CD4-positive, alpha-beta T cell treated with Interleukin-17A for 1 hour (primary cell): ENCODE data around the gene LMTK3.

ENCODE experiments used
- DNase-seq: peaks from one replicate; pipeline ENCODE4 v3.0.0-alpha.2; 2020

LMTK3 gene

DNA sequence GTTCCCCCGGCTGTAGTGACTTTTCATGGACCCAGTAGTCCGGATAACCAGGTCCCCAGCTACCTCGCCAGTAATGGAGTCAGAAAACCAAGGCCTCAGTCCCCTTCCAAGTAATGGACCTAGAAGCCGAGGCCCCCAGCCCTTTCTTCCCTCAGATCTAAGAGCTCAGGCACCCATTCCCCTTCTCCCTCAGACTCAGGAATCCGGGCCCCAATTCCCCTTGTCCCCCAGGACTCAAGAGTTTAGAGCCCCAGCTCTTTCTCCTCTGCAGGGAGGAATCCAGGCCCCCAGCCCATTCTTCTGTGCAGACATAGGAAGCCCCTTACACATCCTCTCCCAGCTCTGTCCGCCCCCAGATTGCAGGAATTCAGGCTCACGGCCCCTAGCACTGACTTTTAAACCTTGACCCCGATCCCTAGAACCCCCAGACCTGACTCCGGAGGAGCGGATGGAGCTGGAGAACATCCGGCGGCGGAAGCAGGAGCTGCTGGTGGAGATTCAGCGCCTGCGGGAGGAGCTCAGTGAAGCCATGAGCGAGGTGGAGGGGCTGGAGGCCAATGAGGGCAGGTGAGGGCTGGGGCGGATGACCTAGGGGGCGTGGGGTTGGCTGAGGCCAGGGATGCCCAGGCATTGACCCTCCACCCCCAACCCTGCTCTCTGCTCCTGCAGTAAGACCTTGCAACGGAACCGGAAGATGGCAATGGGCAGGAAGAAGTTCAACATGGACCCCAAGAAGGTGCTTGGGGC lies 41.5 kb downstream of the LMTK3 start:
- DNase-seq = no peak

DNA sequence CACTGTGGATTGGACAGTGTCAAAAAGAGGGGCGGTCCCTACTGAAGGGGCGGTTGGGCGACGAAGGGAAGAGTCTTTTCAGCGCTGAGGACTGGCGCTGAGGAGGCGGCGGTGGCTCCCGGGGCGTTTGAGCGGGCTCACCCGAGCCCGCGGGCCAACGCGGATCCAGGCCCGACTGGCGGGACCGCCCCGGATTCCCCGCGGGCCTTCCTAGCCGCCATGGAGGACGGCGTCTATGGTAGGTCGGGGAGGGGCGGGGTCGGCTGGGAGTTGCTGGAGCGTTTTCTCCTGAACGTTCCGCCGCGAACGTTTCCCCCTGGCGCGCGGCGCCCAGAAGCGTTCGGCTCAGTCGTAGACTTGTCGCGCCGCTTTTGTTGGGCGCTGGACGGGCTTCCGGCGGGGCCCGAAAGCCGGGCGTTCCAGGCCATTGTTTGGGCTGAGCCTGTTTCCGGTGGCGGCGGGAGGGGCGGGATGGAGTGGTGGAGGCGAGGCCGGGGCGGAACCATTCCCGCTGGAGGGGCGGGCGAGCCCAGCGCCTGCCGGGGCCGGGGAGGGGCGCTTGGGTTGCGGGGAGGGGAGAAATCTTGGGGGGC lies 42.2 kb downstream of the LMTK3 start, which contains the start of gene CYTH2:
TSS of gene CYTH2 (plus strand) at position 81 of the 593 bp plus-strand sequence. CDS start at position 220, 139 bp downstream.
- DNase-seq = peak; percentile 79

DNA sequence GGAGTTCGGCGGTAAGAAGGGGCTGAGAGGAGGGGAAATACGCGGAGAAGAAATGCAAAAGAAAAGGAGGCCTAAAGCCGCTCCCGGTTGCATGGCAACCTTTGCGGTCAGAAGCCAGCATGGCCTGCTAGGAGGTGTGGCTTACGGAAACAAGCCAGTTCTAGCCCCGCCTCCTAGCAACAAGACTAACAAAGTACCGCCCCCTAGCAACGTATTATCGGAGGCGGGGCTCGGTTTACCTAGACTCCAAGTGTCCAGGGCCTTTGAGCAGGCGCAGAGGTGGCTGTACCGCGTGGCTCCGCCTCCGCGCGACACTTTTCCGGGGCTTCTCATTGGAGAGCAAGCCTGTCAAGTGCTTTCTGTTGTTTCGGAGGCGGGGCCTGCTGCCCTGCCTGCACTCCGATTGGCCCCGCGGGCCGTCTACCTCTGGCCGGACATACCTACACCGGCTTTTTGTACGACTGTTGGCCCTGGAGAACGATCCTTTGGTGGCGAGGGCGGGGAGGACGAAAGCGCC lies 42.8 kb downstream of the LMTK3 start:
- peak; percentile 100 for DNase-seq

DNA sequence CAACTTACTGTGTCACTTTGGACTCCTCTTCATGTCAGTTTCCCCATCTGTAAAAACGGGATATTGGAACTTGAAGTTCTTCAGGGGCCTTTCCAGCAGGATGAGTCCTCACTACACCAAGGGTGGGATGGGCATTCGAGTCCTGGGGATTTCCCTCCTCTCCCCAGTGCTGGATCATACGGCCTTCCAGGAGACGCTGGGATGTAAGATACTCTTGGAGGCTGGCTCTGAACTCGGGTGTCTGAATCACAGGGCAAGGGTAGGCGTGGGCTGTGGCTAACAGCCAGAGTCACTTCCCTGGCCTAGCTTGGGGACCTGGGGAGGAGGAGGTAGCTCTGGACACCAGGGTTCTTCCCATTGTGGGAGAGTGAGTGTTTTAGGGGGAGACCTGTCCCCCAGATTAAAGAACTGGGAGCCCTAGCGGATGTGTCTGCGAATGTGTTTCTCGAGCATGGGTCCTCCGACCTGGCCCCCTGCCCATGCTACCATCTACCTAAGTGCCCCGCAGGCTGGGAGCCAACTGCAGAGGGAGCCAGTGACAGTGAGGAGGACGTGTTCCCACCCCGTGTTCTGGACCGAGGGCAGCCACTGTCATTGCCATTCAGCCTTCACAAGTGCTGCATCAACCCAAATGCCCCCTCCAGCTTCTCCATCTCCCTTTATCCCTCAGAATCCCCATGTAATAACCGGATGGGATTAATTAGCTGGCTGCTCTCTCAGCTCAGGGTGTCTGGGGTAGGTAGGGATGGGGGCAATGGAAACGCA lies 44.9 kb downstream of the LMTK3 start:
- no peak for DNase-seq

DNA sequence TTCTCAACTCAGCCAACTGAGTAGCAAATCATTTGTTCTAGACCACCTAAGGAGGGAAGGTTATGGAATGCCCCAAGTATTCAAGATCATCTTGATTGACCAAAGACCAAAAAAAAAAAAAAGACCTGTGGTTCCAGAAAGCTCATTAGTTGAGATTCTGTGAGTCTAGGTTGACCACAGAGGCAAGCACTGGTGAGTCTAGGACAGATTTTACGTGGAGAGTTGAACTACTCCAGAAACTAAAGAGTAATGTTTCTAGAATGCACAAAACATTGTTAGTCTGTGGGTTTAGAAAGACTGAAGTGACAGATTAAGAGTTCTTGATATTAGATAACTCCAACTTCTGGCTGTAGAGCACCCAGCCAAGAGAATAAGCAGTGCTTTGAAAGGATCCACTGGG lies 46.4 kb downstream of the LMTK3 start:
- DNase-seq = no peak

DNA sequence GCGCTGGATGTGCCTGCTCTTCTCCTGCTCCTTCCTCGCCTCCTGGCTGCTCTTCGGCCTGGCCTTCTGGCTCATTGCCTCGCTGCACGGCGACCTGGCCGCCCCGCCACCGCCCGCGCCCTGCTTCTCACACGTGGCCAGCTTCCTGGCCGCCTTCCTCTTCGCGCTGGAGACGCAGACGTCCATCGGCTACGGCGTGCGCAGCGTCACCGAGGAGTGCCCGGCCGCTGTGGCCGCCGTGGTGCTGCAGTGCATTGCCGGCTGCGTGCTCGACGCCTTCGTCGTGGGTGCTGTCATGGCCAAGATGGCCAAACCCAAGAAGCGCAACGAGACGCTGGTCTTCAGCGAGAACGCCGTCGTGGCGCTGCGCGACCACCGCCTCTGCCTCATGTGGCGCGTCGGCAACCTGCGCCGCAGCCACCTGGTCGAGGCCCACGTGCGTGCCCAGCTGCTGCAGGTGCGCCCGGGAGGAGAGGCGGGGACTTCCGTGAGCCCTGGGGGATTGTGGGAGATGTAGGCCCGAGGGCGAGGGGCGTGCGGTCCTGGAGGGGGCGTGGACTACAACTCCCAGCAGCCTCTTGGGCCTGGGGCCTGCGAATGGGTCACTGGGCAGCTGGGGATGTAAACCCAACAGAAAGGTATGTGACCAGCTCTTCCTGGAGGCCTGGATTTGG lies 49.5 kb downstream of the LMTK3 start:
- DNase-seq = no peak

DNA sequence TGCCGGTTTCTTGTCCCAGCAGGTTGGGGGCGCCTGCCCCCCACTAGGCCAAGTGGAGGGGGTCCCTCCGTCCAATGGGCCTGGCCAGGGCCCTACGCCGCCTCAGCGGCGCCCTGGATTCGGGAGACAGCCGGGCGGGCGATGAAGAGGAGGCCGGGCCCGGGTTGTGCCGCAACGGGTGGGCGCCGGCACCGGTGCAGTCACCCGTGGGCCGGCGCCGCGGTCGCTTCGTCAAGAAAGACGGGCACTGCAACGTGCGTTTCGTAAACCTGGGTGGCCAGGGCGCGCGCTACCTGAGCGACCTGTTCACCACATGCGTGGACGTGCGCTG lies 50.0 kb downstream of the LMTK3 start:
- DNase-seq = no peak

DNA sequence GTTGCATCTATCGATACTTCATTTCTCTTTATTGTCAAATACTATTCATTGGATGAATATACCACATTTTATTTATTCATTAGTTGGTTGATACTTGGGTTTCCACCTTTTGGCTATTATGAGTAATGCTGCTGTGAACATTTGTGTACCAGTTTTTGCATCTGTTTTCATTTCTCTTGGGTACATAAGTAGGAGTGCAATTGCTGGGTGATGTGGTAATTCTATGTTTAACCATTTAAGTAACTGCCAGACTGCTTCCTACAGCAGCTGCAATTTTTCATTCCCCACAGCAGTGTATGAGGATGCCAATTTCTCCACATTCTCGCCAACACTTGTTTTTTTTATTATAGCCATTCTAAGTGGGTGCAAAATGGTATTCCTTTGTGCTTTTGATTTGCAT lies 53.6 kb downstream of the LMTK3 start:
- DNase-seq = no peak

DNA sequence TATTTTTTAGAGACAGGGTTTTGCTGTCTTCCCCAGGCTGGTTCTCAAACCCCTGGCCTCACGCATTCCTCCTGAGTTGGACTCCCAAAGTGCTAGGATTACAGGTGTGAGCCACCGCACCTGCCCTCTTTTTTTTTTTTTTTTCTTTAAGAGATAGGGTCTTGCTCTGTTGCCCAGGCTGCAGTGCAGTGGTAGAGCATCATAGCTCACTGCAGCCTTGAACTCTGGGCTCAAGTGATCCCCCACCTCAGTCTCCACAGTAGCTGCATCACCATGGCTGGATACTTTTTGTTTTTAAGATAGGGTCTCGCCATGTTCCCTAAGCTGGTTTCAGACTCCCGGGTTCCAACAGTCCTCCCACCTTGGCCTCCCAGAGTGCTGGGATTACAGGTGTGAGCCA lies 54.8 kb downstream of the LMTK3 start:
- DNase-seq = no peak

DNA sequence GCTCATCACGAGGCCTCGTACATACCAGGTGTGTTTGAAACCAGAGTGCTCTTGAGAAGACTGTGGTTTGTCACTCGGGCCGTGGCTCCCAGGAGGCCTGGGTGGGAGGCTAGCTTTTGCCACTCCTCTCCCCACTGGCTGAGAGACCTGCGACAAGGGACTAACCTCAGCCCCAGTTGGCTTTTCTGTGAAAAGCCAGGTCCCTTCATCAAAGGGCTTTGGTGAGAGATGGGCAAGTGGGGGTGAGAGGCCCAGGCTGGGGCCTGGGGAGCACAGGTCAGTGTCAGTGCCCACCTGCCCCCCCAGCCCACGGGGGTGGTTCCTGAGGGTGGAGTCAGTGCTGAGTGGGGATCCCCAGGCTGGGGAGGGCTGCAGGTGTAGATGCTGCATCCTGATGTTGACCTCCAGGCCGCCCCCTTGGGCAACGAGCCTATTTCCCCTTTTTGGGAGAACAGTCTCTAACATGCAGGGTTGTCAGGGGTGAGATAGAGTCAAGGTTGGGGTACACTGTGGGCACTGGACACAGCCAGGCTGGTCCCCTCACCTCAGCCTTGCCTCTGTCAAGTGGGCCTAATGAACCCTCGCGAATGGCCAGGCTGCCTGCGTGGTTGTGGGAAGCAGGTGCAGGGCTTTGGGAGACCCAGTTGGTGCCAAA lies 55.6 kb downstream of the LMTK3 start:
- no peak for DNase-seq

DNA sequence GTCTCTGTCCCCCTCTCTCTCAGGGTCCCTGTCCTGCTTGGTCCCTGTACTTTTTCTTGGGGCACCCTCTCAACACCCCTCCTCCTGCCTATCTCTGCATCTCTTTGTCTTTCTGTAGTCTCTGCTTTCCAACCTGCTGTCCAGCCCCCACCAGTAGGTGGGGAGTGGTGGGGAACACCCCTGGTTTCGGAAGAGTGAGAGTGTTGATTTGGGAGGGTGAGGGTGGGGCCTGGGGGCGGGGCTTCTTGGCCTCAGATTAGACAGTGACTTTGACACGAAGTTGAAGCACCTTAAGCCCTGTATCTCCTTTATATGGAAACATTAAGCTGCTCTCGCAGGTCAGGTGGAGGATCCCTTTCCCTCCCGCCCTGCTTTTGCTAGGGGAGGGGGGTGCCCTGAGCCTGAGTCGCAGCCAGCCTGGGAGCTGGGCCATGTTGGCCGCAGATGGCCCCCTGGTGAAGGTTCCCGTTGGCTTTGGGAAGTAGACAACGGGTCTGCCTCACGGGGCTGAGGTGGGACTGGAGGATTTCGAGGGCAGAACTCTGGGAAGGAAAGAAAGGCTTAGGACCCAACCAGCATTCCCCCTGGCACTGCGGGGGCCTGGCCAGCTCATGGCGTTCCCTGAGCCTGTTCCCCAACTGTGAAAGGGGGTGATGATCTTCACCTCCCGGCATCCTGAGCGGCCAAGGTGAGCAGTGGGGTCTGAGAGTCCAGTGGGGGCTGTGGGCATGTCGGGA lies 56.3 kb downstream of the LMTK3 start, which contains the start of gene KCNJ14:
TSS of gene KCNJ14 (plus strand) at position 404 of the 737 bp plus-strand sequence. CDS start 6,151 bp downstream, outside the sequence.
- no peak for DNase-seq

DNA sequence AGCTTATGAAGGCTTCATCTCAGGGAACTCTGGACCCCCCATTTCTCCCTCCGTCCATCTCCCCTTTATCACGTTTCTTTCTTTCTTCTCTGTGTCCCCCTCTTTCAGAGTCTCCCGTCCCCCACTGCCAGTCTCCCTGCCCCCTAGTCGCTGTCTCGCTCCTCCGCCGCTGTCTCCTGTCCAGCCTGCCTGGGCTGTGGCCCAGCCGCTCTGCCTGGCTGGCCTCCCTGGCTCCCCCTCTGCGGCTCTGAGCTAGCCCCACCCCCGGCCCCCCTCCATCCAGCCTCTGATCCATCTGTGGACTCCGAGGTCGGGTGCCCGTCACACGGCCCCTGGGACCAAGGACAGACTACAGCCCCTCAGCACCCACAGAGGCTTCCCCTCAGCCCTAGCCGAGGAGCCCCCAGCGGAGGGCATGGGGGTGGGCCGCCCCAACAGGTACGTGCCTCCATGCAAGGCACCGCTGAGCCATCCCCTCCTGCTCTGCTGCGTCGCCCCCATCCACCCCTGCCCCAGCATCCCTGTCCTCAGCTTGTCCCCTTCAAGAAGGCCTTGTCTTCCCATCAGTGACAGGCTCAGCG lies 57.4 kb downstream of the LMTK3 start:
- DNase-seq = no peak

DNA sequence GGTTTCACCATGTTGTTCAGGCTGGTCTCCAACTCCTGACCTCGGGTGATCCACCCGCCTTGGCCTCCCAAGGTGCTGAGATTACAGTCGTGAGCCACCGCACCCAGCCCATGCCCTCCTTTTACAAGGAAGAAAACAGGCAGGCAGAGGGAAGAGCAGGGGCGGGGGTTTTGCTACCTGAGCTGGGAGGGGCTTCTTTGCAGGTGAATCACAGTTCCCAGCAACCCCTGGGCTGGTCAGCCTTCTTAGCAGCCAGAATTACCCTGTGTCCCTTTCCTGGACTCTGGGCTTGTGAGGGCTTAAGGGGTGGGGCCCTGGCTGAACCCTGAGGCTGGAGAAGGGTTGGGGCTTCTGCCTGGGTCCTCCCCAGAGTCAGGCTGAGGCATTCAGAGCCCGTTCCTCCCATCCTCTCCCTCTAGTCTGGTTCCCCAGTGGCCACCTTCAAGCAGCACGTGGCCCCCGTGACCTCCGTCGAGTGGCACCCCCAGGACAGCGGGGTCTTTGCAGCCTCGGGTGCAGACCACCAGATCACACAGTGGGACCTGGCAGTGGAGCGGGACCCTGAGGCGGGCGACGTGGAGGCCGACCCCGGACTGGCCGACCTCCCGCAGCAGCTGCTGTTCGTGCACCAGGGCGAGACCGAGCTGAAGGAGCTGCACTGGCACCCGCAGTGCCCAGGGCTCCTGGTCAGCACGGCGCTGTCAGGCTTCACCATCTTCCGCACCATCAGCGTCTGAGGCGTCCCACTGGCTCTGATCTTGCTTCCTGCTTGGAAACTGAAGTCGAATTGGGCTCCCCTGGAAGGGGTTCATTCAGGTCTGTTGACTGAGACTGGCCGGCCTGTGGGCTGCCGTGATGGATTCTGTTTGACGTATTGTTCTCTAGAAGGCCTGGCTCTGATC lies 59.1 kb downstream of the LMTK3 start:
- DNase-seq = no peak

DNA sequence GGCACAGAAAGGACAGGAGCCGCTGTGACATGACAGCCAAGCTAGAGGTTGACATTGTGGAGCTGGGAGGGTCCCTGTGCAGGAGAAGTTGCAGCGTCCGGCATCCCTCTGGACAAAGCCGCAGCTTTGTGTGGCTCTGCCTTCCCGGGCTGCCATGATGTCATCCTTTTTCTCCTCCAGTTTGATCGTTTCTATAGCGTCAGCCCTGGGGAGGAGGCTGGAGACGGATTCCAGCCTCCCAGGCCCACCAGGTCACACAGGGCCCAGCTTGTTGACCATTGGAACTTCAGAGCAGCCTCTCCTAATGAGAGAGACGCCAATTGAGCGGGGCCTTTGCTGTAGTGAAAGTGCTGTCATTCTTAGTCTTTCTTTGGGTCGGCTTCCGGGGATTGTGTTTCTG lies 60.0 kb downstream of the LMTK3 start:
- no peak for DNase-seq

DNA sequence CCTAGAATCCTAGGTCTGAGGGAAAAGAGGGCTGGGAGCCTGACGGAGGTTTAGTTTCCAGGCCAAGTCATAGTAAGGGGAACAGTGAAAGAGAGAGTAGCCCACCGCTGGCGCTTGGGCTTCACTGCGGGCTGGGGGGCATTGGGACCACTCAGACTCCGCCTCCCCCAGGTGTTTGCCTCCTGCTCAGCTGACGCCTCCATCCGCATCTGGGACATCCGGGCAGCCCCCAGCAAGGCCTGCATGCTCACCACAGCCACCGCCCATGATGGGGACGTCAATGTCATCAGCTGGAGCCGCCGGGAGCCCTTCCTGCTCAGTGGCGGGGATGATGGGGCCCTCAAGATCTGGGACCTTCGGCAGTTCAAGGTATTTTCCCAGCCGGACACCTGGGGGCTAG lies 60.8 kb downstream of the LMTK3 start:
- DNase-seq = no peak

DNA sequence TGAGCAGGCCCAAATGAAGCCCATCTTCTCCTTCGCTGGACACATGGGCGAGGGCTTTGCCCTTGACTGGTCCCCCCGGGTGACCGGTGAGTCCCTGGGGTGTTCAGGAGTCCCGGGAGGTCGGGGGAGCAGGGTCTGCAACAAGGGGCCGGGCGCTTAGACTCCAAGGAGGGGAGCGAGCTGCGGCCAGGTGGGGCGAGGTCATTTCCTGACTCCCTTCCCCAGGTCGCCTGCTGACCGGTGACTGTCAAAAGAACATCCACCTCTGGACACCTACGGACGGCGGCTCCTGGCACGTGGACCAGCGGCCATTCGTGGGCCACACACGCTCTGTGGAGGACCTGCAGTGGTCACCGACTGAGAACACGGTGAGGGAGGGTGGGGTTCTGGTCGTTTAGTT lies 61.2 kb downstream of the LMTK3 start:
- no peak for DNase-seq

DNA sequence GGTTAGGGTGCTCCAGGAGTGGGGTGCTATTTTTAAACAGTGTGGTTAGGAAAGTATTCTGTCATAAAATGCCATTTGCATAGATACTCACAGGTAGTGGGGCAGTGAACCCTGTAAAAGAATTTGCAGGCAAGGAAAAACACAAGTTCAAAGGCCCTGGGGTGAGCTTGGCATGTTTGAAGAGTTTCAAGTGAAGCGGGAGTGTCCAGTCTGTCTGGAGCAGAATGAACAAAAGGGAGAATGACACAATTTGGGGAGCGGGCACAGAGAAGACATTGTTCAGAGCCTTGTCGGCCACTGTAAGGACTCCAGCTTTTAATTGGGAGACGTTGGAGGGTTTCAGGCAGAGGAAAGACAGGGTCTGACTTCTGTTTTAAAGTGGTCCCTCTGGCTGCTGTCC lies 63.1 kb downstream of the LMTK3 start:
- DNase-seq = no peak

DNA sequence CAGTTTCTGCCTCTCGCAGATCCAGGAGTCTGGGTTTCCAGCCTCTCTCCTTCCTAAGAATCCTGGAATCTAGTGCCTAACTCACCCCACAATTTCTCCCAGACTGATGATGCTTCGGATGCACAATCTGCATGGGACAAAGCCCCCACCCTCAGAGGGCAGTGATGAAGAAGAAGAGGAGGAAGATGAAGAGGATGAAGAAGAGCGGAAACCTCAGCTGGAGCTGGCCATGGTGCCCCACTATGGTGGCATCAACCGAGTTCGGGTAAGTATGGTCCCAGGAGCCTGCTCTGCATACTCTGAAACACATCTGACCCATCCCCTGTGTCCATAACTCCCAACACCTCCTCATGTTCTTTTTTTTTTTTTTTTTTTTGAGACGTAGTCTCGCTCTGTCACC lies 65.1 kb downstream of the LMTK3 start:
- DNase-seq = no peak

DNA sequence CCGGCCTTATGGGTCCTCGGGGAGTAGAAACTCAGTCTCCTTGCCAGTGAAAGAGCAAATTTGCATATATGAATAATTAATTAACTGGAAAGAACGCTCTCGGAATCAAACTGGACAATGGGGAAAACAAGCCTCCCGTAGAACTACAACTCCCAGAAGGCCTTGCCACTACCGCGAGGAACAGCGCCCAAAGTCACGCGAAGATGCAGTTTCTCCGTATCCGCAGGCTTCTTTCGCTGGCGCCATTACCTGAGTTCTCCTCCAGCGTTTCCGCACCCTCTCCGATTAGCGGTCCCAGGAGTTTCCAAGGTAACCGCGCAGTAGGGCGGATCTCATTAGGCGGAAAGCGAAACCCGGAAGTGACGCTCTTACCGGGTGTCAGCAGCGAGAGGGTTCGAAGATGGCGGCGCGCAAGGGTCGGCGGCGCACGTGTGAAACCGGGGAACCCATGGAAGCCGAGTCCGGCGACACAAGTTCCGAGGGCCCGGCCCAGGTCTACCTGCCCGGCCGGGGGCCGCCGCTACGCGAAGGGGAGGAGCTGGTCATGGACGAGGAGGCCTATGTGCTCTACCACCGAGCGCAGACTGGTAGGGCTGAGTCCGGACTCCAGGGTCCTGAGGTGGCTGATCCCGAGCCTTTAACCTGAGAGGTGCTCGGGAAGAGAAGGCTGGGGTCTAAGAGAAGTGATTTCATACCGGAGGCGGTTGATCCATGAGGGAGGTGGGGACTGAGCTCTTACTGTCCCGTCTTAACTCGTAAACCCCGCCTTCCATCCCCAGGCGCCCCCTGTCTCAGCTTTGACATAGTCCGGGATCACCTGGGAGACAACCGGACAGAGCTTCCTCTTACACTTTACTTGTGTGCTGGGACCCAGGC lies 65.8 kb downstream of the LMTK3 start, which contains the start of gene GRWD1:
TSS of gene GRWD1 (plus strand) at position 378 of the 876 bp plus-strand sequence. CDS start at position 401, 23 bp downstream.
- DNase-seq = peak; percentile 97
